GM18861 (cell line): Measurements from ENCODE around the gene ROM1.
A peak's percentile ranks its signal among the peaks of the same experiment; 100 is the strongest.
"Not testable (repeated sequence)": the region's sequence is repeated elsewhere in the genome, so short reads cannot be mapped to it uniquely, and the experiment has no call there.

ENCODE experiments used
- ATAC-seq: cut with Tn5 transposase; IDR thresholded peaks from one replicate; pipeline ENCODE4 v1.9.1; 2021; ENCODE audit not compliant: unreplicated experiment

ROM1 gene

DNA sequence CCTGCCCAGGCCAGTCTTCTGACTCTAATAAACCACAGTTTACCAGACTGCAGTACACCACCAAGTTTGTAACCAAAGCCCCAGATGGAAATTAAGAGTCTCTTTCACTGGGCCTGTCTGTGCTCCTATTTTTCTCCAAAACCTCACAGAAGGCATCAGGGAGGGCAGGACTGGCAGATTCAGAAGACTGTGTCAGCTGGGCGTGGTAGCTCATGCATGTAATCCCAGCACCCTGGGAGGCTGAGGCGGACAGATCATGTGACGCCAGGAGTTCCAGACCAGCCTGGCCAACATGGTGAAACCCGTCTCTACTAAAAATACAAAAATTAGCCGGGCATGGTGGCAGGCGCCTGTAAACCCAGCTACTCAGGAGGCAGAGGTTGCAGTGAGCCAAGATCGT lies 27.7 kb upstream of the ROM1 start:
- ATAC-seq = not testable (repeated sequence)

DNA sequence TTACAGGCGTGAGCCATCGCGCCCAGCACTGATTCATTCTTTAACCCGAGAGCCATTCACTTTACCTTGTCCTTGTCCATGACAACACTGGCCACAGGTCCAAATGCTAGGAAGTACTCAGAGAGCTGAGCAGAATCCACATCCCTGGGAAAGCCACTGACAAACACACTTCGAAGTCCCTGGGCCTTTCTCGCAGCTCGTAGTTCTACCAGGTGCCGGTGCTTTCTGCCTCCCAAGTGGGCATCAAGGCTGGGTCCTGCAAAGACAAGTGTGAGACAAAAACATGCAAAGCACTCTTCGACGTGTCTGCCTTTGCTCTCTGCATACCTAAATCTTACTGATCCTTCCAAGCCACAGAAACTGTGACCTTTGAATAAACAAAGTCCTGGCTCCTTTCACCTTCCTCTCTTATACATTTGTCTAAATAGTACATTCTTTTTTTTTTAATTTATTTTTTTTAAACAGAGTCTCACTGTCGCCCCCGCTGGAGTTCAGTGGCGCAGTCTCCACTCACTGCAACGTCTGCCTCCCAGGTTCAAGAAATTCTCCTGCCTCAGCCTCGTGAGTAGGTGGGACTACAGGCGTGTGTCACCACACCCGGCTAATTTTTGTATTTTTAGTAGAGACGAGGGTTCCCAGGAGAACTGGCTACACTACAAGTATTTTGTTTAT lies 24.0 kb upstream of the ROM1 start:
- ATAC-seq = no peak

DNA sequence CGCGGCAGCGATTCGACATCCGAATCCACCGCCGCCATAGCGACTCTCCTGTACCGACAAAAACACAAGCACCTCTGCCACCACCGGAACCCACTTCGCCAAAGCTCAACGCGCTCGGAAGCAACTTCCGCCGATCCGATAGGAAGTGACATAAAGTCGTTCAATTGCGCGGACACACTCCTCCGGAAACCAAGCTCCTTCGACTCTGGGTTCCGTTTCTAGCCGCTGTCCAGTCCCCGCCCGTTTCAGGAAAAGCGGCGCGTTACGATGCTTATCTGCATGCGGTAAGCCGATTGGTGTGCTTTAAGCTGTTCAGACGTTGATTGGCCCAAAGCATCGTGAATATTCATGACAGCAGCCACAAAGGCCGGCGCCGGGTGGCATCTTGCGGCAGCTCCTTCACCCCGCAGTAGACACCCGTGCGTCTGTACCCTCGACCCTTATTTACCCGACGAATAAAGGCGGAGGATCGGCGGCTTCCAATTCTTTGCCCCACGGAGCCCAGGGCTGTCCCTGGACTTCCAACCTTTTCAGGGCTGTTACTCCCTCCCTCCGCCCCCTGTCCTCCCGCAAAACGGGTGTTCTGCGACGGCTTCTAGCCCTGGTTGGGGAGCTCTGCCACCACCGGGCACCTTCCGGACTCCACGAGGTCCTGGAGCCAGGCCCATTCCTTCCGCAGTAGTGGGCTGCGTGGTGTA lies 21.5 kb upstream of the ROM1 start, which contains the start of gene TUT1:
TSS of gene TUT1 (minus strand) at position 76 of the 698 bp plus-strand sequence. CDS start at position 38, 38 bp downstream.
- ATAC-seq = peak; percentile 81

DNA sequence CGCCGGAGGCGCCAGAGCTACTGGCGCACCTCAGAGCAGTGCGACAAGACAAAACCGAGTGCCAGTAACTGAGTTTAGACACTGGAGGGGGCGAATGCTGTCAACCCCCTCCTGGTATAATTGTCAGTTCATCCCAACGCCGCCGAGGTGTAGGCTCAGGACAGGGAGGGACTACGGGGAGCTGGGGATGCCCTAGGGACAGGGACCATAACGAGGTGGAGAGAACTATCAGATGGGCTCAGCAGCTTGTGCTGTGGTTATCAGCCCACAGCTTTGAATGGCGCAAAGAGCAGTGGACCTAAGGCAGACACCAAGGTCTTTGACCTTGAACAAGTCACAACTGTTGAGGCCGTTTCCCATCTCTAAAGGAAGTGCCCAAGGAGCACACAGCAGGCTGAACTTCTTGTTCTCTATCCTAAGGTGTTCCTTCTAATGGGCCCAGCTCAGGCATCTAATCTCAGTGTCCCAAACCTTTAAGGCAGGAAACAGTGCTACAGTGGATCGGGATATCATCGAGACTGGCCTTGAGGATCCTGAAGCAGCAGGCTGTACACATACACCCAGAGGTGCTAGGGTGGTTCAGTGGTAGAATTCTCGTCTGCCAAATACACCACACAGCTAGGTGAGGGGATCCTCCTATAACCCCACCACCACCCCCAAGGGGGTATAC lies 20.8 kb upstream of the ROM1 start:
- no peak for ATAC-seq

GRCh38 chr11:62592989-62593421 lies 20.1 kb upstream of the ROM1 start:
- ATAC-seq = no peak

- no peak for ATAC-seq
These were observed 19.5 kb upstream of the ROM1 start for GRCh38 chr11:62593434-62594044.

GRCh38 chr11:62595124-62595523 lies 17.9 kb upstream of the ROM1 start:
- no peak for ATAC-seq

DNA sequence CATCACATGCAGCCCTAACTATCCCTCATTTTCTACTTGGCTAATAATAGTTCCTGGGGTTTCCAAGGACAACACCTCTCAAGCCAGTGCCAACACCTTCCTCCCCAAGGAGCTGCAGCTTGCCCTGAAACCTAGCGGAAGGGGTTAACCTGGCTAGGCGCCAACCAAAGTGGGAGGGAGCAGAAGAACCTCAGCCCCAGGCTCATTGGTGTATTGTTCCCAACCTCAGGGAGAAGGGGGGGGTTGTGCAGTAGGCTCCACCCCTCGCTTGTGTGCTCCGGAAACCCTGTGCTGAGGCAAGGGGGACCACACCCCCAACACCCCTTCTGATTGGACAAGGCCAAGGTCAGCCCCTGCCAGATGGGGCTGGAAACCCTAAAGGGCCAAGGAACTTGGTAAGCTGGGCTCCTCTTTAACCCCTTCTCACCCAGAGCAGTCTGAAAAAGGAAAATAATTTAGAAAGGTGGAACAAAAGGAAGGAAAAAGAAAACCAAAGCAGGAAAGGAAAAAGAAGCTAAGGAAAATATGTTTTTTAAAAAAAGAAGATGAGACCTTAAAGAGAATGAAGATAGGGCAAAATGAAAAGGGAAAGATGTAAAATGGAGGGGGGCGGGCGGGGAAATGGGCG lies 13.9 kb upstream of the ROM1 start:
- ATAC-seq = peak; percentile 28

GRCh38 chr11:62599901-62600300 lies 13.2 kb upstream of the ROM1 start:
- ATAC-seq = no peak

GRCh38 chr11:62600367-62601121 lies 12.5 kb upstream of the ROM1 start:
- no peak for ATAC-seq

GRCh38 chr11:62601122-62601371 lies 12.0 kb upstream of the ROM1 start:
- ATAC-seq = no peak

- ATAC-seq = peak; percentile 70
These were observed 11.5 kb upstream of the ROM1 start, which contains the start of gene MTA2 for GRCh38 chr11:62601372-62602140. Gene MTA2 (minus strand): TSS chr11:62601865. CDS start chr11:62601450, 415 bp downstream.

GRCh38 chr11:62602141-62603071 lies 10.7 kb upstream of the ROM1 start:
- no peak for ATAC-seq

- no peak for ATAC-seq
These were observed 10.0 kb upstream of the ROM1 start for GRCh38 chr11:62603072-62603408.

DNA sequence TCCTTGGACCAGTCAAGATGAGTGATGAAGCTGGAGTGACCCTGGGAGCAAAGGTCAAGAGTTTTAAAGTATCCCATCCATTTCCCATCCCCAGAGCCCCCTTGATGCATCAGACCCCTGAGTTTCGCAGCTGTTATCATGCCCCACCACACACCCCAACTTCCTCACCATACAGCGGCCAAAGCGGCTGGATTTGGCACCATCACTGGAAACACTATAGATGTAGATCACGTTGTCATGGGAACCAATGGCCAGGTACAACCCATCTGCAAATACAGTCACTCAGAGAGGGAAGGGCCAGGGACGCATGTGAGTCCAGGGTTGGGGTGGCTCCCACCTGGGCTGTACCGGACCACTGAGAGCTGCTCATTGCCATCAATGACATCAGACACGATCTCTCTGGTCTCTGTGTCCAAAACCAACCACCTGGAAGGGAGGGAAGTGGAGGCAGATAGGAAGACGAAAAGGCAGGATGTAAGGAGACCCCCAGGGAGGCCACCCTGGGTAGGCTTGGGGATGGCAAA lies 9.2 kb upstream of the ROM1 start:
- ATAC-seq = no peak

DNA sequence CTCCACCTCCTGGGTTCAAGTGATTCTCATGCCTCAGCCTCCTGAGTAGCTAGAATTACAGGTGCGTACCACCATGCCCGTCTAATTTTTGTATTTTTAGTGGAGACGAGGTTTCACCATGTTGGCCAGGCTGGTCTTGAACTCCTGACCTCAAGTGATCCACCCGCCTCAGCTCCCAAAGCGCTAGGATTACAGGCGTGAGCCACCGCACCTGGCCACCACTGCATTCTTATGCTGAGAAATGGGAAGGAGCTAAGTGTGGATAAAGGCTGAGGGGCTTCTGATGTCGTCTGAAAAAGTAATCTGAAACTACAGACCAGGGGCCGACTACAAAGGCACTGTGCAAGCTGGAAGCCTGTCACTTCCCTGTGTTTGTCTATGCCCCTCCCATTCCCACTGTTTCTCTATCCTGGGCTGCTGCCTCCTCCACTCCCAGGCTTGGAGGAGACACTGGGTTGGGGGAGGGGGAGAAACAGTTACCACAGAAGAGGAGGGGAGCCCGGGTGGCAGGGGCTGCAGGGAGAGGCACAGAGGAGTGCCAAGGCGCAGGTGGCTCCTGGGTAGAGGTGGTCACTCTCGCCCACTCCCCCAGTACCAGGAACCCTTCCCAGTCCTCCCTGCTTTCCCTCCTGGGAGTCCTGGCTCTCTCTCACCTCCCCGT lies 8.5 kb upstream of the ROM1 start:
- ATAC-seq = no peak

DNA sequence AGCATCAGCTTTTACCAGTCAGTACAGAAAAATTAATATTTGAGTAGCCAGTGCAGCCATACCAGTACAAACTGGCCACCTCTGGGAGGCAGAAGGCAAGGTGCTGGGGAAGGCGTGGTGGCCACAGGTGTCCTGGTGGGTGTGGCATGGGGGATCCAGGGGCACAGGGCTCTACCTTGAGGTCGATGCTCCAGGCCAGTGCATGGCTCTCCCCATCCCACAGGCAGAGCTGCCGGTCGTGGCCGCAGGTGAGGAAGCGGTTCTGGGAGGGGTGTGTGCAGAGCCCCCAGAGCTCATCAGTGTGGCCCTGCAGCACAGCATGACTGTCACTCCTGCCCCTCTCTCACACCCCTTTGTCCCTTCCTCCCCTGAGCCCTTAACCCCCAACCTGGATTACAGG lies 7.6 kb upstream of the ROM1 start:
- ATAC-seq = no peak

DNA sequence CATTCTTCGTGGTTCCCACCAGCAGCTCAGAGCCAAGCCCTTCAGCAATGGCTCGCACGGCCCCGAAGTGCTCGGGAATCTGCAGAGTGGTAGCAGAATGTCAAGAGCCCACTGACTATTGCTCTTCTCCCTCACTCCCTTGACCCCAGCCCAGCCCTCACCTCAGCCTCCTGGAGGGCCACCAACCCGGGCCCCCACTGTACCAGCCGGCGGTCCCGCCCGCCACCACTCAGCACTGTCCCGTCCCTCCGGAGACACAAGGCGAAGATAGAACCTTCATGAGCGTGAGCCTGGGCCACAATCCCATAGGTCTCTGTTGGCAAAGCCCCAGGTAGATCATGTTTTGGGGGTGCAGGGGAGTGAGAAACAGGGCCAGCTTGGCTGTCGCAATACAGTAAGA lies 7.2 kb upstream of the ROM1 start:
- no peak for ATAC-seq
